Breast epithelium (tissue), 4 donors: ENCODE data around the gene TRMT10A. TPM values are rescaled to one million over a fixed set of nuclear protein-coding genes. Genes with fewer than 3 reads are reported as not detected.

Source experiments
- DNase-seq, 2 donors: peaks; one replicate each; pipeline ENCODE4 v3.0.0-alpha.2; 2019; ENCODE audit warnings: low spot score in 2 of 2
- H3K27ac ChIP-seq, 2 donors: fragments of 200-600 bp; sonication (generic) in 1 of 2; one replicate each; pipeline ENCODE4 v1.5.1; 2016 to 2019; ENCODE audit warnings: mild to moderate bottlenecking in 1 of 2
- H3K27me3 ChIP-seq, 2 donors: fragments of 200-600 bp; sonication (generic) in 1 of 2; one replicate each; pipeline versions ENCODE4 v1.5.1 to v1.6.0; 2017 to 2019; ENCODE audit warnings: control low read depth in 1 of 2, mild to moderate bottlenecking in 1 of 2
- H3K36me3 ChIP-seq: fragments of 200-600 bp; one replicate; pipeline ENCODE4 v1.5.1; 2019
- H3K4me1 ChIP-seq, 2 donors: fragments of 200-600 bp; sonication (generic); one replicate each; pipeline ENCODE4 v1.5.1; 2016 to 2019; ENCODE audit warnings: control low read depth in 1 of 2
- H3K4me3 ChIP-seq, 3 donors: fragments of 200-600 bp; sonication (generic); 1 replicate in 2 of 3; 2 replicates in 1 of 3; pipeline ENCODE4 v1.5.1; 2016 to 2019; ENCODE audit warnings: mild to moderate bottlenecking in 3 of 3, moderate library complexity in 2 of 3
- H3K9me3 ChIP-seq, 2 donors: fragments of 200-600 bp; sonication (generic) in 1 of 2; one replicate each; pipeline ENCODE4 v1.5.1; 2016 to 2019; ENCODE audit warnings: control low read depth in 1 of 2
- POLR2A ChIP-seq: fragments of 450-650 bp; IDR thresholded peaks from one replicate; pipeline ENCODE4 v1.6.1; 2016; ENCODE audit warnings: antibody characterized with exemption, mild to moderate bottlenecking, moderate library complexity
- POLR2AphosphoS5 ChIP-seq, 3 donors: sonication (generic); formaldehyde crosslinking; IDR thresholded peaks; one replicate each; pipeline ENCODE4 v1.6.1; 2017; ENCODE audit warnings: antibody characterized with exemption in 3 of 3
- intact Hi-C: fragments of 100-400 bp; cut with DNase I; formaldehyde crosslinking; loops from one replicate; pipeline ENCODE4 v1.15.1; 2023; ENCODE audit warnings: low total_unique reads
- total RNA-seq, 3 donors: library from RNA; depleted of rRNA; stranded (reverse); fragments of >200 nt; gene quantifications; one replicate each; pipeline ENCODE4 v1.1.0, GENCODE V29; 2016
- TF ChIP-seq, protein P1 (sequence below), 3 donors: fragments of 450-650 bp; IDR thresholded peaks; one replicate each; pipeline ENCODE4 v1.5.1; 2016 to 2017; ENCODE audit warnings: antibody characterized with exemption in 3 of 3, mild to moderate bottlenecking in 3 of 3, moderate library complexity in 3 of 3

TRMT10A gene
- total RNA-seq, 3 donors from 2014 or later = 5.2 to 7.8 (median 7.2) TPM

DNA sequence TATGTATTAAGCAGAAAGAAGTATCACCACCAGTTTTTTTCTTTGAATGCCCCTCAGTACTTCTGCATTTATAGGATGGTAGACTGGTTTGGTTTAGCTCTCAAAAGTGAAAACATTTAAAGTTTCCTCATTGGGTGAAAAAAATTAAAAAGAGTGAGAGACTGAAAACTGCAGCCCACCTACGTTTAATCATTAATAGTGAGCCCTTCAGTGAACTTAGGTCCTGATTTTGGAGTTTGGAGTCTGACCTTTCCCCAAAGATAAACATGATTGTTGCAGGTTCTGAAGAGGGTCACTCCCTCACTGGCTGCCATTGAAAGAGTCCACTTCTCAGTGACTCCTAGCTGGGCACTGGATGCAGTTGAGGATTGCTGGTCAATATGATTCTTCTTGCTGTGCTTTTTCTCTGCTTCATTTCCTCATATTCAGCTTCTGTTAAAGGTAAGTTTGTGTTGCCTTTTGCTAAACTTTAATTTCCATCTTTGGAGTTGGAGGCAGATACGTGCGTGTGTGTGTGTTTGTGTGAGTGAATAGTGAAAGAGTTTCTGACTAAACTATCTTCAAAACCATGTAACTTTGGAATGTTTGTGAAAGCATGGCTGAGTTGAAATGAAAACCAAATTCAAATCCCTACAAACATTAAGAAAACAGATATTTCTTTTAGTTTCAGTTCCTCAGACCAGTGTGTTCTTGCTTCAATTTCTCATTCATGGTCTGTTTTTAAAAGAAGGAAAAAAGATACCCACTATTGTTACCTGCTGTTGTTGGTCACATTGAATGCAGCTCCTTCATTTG lies 10.9 kb upstream of the TRMT10A start, which contains the start of gene MTTP:
Gene MTTP, plus strand, starts transcription at position 295 of the 795 bp plus-strand sequence. Its CDS starts 86 bp downstream, at position 381.
- Histone ChIP-seq H3K27me3 (peaks cover 0 to 6% of the 10 kb centered on the region in 2 donors), H3K4me3 (no peak within 1 kb of the TSS), H3K36me3 (no peaks in the 10 kb centered on the region), H3K4me1 (no peaks in the 10 kb centered on the region), H3K9me3 (no peaks in the 10 kb centered on the region), H3K27ac (no peak within 1 kb of the TSS)
- intact Hi-C loops = no loop called here
- DNase-seq = no peak
- TF ChIP-seq, protein P1, sequence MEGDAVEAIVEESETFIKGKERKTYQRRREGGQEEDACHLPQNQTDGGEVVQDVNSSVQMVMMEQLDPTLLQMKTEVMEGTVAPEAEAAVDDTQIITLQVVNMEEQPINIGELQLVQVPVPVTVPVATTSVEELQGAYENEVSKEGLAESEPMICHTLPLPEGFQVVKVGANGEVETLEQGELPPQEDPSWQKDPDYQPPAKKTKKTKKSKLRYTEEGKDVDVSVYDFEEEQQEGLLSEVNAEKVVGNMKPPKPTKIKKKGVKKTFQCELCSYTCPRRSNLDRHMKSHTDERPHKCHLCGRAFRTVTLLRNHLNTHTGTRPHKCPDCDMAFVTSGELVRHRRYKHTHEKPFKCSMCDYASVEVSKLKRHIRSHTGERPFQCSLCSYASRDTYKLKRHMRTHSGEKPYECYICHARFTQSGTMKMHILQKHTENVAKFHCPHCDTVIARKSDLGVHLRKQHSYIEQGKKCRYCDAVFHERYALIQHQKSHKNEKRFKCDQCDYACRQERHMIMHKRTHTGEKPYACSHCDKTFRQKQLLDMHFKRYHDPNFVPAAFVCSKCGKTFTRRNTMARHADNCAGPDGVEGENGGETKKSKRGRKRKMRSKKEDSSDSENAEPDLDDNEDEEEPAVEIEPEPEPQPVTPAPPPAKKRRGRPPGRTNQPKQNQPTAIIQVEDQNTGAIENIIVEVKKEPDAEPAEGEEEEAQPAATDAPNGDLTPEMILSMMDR (IDR thresholded peaks at IDR 0.05) = no peak
- TF ChIP-seq POLR2AphosphoS5 (IDR thresholded peaks at IDR 0.05) = no peak
- no peak for TF ChIP-seq POLR2A

DNA sequence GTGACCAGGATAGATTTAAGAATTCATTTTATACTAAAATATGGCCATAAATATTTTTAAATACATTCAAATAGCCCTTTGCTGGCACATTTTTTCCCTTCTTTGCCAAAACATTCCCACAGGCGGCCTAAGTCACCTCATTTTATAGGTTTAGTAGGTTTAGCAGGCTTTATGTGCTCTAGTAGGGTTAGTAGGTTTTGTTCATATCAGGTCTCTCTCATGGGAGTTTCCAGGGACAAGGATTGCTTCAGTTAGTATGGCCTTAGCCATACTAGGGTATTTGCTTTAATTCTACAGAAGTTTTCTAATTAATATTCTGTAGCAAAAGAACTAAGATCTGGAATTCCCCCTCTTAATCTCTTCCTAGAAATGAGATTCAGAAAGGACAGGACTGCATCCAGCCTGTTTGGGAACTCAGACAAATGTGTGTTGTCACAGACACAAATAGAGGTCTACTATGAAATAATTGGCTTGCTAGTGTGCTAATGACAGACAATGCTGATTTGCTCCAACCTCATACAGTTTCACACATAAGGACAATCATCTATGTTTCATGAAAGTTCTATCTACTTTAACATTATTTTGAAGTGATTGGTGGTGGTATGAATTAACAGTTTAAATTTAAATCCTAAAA lies 10.0 kb upstream of the TRMT10A start:
- Histone ChIP-seq H3K27me3 (peaks cover 0 to 6% of the 10 kb centered on the region in 2 donors), H3K27ac (no peak overlapping the region), H3K9me3 (no peaks in the 10 kb centered on the region), H3K4me3 (no peak overlapping the region), H3K36me3 (no peaks in the 10 kb centered on the region), H3K4me1 (no peaks in the 10 kb centered on the region)
- intact Hi-C loops = no loop called here
- DNase-seq = no peak
- TF ChIP-seq POLR2A (no peak), POLR2AphosphoS5 (IDR thresholded peaks at IDR 0.05) (no peak)
- TF ChIP-seq, protein P1 (IDR thresholded peaks at IDR 0.05) = no peak

DNA sequence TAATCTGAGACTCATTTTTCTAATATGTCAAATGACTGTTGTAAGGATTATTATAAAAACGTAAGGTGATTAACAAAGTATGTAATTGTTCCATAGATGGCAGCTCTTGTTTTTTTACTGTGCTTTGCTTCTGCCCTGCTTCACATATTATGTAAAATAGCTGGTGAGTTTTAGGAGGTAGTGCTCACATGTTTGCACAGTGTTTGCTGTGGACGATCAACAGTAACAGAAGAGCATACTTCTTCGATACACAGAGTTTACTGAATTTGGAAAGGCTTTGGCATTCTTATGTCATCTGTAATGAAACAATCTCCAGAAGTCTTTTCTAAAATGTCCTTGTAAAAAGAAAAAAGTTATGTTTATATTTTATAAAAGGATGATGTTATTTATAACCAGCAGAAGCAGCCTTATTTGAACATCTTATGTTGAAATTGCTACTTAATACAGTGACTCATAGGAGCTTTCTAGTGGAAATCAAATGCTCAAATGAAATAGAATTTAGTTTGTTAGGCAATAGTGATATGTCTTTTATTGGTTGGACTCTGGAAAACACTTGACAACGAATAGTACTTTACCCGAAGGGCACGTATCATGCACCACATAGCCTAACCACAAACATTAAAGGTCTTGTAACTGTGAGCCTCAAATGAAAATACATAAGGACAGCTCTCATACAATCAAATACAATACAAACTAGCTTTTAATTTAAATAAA lies 8.8 kb upstream of the TRMT10A start:
- no peaks in the 10 kb centered on the region for H3K36me3 ChIP-seq
- intact Hi-C loops = no loop called here
- no peaks in the 10 kb centered on the region for H3K4me1 ChIP-seq
- H3K27me3 ChIP-seq = peaks cover 0 to 6% of the 10 kb centered on the region in 2 donors
- H3K9me3 ChIP-seq = no peaks in the 10 kb centered on the region
- TF ChIP-seq POLR2A (no peak), POLR2AphosphoS5 (IDR thresholded peaks at IDR 0.05) (no peak)
- TF ChIP-seq, protein P1 (IDR thresholded peaks at IDR 0.05) = no peak
- H3K27ac ChIP-seq = no peak overlapping the region
- no peak overlapping the region for H3K4me3 ChIP-seq
- DNase-seq = no peak

DNA sequence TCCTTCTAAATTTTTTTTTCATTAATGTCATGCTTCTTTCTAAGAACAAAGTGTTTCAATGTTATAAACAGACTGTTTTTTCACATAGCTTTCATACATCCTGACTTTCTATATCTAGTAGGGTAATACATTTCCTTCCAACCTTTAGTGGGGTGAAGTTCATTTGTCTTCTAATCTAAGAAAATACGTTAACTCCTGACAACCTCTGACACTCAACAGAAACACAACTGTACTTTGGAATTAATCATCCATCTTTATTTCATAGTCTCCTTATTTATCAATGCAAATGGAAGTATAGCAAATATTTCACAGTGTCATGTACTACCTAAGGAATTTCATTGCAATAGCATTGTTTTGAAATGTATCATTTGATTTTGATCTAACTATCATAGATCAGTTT lies 8.0 kb upstream of the TRMT10A start:
- peaks cover 0 to 6% of the 10 kb centered on the region in 2 donors for H3K27me3 ChIP-seq
- H3K4me3 ChIP-seq = no peak overlapping the region
- H3K36me3 ChIP-seq = no peaks in the 10 kb centered on the region
- H3K4me1 ChIP-seq = no peaks in the 10 kb centered on the region
- intact Hi-C loops = no loop called here
- no peak for TF ChIP-seq POLR2A
- TF ChIP-seq POLR2AphosphoS5 (IDR thresholded peaks at IDR 0.05) = no peak
- TF ChIP-seq, protein P1 (IDR thresholded peaks at IDR 0.05) = no peak
- DNase-seq = no peak
- no peak overlapping the region for H3K27ac ChIP-seq
- H3K9me3 ChIP-seq = no peaks in the 10 kb centered on the region
